ENCODE measurements around the gene MVK.

MVK gene

DNA sequence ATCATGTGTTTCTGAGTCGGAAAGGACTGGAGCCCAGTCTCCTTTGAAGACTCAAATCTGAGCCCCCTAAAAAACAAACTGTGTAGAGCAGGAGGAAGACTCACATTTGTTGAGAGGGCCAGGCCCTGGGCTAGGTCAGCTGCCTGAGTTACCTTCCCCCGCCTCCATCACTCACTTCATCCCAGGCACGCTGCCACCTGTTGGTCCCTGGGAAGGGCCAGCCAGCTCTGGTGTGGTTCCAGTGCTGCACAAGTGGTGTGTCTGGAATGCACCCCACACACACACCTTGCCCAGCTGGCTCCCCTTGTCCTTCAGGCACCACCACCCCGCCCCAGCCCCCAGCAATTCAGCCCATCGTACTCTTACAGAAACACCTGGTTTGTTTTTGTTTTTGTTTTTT, 9.0 kb downstream of the MVK start:
- Histone ChIP-seq H3K9me3 (ENCODE audit: control insufficient read depth, low read length) (no peaks in the 10 kb centered on the region), H3K27me3 (replicated peaks; ENCODE audit: control insufficient read depth, insufficient read depth, low read length) (no peaks in the 10 kb centered on the region), H3K4me1 (ENCODE audit: control insufficient read depth, insufficient read depth, low read length) (no peaks in the 10 kb centered on the region), H3K9ac (ENCODE audit: low read length) (no peak overlapping the region), H3K4me3 (ENCODE audit: low read length) (no peak overlapping the region), H3K36me3 (ENCODE audit: control insufficient read depth, insufficient read depth, low read length, severe bottlenecking) (peaks cover 77% of the 10 kb centered on the region)
- DNase-seq (ENCODE audit: low read depth), result no peak

DNA sequence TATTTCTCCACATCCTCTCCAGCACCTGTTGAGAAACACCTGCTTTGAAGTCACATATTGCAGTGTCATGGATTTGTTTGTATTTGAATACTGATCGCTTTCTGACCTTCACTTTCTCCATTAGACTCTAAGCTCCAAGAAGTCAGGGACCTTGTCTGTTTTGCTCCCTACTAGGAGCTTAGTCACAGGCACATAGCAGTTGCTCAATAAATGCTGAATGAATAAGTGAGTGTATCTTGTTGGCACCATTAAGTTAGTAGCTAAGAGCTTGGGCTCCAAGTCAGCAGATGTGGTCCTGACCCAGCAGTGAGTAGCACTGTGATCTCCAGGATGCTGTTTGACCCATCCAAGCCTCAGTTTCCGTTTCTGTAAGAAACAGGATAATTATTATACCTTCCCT, 10.1 kb downstream of the MVK start:
- no peaks in the 10 kb centered on the region for H3K4me1 ChIP-seq (ENCODE audit: control insufficient read depth, insufficient read depth, low read length)
- no peak overlapping the region for H3K4me3 ChIP-seq (ENCODE audit: low read length)
- H3K36me3 ChIP-seq (ENCODE audit: control insufficient read depth, insufficient read depth, low read length, severe bottlenecking), result peaks cover 77% of the 10 kb centered on the region
- no peaks in the 10 kb centered on the region for H3K9me3 ChIP-seq (ENCODE audit: control insufficient read depth, low read length)
- H3K9ac ChIP-seq (ENCODE audit: low read length), result no peak overlapping the region
- no peak for DNase-seq (ENCODE audit: low read depth)
- H3K27me3 ChIP-seq (replicated peaks; ENCODE audit: control insufficient read depth, insufficient read depth, low read length), result no peaks in the 10 kb centered on the region

DNA sequence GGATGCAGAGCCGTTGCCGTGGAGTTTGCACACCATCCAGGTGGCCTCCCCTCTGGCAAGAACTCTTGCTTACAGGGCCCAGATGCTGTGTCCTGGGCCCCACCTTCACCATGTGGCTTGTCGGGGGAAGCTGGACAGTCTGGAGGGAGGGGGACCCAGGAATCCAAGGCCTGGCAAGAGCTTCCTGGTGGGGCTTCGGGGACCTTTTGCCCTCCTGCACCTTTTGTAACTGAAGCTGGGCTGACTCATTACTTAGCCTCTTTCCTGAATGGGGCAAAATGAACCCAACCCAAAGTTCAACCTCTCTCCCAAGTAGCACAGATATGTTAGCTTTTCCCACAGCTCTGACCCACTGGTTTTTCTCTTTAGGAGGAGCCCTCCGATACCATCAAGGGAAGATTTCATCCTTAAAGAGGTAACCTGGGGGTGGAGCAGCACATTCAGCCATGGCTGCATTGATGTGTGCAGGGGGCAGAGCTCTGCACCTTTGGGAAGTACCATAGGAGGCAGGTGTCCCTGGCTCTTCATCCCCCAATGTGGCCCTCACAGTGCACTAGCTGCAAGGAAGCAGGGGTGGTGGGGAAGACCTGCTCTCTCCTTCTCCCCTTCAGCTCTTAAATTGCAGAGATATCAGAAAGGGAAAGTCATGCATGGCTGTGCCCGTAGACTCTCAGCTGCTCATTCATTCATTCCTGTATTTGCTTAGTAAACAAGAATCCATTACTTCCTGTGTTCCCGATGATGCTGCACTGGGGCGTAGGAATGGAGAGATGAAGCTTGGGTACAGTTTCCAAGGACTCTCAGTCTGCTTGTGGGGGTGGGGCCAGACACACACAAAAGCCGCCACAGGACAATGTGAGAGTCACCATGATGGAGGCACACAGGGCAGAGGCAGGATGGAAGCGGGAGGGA, 13.0 kb downstream of the MVK start:
- DNase-seq (ENCODE audit: low read depth), result no peak
- H3K9ac ChIP-seq (ENCODE audit: low read length), result no peak overlapping the region
- peaks cover 64% of the 10 kb centered on the region for H3K36me3 ChIP-seq (ENCODE audit: control insufficient read depth, insufficient read depth, low read length, severe bottlenecking)
- no peaks in the 10 kb centered on the region for H3K4me1 ChIP-seq (ENCODE audit: control insufficient read depth, insufficient read depth, low read length)
- no peaks in the 10 kb centered on the region for H3K9me3 ChIP-seq (ENCODE audit: control insufficient read depth, low read length)
- no peaks in the 10 kb centered on the region for H3K27me3 ChIP-seq (replicated peaks; ENCODE audit: control insufficient read depth, insufficient read depth, low read length)
- H3K4me3 ChIP-seq (ENCODE audit: low read length), result no peak overlapping the region

DNA sequence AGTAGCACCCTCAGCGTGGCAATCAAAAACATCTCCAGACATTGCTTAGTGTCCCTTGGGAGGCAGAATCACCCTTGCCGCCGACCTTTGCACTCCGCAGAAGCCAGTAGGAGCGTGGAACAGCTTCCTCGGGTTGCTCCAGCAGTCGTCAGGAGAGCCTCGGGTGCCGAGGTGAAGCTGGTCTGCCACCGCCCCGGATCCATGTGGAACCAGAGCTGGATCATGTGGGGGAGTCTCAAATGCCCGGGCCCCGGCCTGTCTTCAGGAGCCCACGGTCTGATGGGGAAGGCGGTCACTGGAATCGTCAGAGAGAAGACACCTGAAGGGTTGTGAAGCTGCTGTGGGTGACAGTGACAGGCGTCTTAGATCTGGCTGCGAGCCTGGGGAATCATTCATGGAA, 14.3 kb downstream of the MVK start:
- Histone ChIP-seq H3K9me3 (ENCODE audit: control insufficient read depth, low read length) (no peaks in the 10 kb centered on the region), H3K9ac (ENCODE audit: low read length) (no peak overlapping the region), H3K4me1 (ENCODE audit: control insufficient read depth, insufficient read depth, low read length) (no peaks in the 10 kb centered on the region), H3K4me3 (ENCODE audit: low read length) (no peak overlapping the region), H3K36me3 (ENCODE audit: control insufficient read depth, insufficient read depth, low read length, severe bottlenecking) (peaks cover 70% of the 10 kb centered on the region), H3K27me3 (replicated peaks; ENCODE audit: control insufficient read depth, insufficient read depth, low read length) (no peaks in the 10 kb centered on the region)
- no peak for DNase-seq (ENCODE audit: low read depth)

DNA sequence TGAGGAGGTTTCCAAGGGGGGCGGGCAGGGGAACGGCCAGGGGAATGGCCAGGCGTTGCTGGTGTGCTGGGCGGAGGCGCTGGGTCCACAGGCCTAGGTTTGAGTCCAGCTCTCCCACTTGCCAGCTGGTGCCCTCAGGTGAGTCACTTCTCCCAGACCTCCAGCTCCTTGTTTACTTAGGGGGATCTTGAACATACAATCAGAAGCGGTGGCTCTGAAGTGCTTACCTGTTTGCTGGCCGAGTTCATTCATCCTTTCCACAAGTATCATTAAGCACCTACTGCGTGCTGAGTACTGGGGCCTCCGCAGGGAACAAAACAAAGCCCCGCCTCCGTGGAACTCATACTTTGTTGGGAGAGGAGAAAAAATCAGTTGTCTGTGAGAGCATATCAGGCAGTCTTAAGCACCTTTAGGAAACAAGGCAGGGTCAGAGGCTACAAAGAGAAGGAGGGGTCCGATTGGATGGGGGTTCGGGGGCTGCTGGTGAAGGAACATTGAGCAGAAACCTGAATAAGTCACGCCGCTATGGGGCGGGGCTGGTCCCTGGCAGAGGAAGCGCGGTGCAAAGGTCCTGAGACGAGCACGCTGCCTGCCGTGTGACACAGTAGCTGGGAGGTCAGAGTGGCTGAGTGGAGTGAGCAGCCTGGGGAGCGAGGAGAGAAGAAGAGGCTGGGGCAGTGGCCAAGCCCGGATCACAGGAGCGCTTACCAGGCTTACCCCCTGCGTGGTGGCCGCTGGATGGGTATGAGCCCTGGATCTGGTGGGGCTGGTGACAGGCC, 15.1 kb downstream of the MVK start:
- peaks cover 71% of the 10 kb centered on the region for H3K36me3 ChIP-seq (ENCODE audit: control insufficient read depth, insufficient read depth, low read length, severe bottlenecking)
- H3K9me3 ChIP-seq (ENCODE audit: control insufficient read depth, low read length), result no peaks in the 10 kb centered on the region
- no peak overlapping the region for H3K9ac ChIP-seq (ENCODE audit: low read length)
- DNase-seq (ENCODE audit: low read depth), result no peak
- no peak overlapping the region for H3K4me3 ChIP-seq (ENCODE audit: low read length)
- H3K4me1 ChIP-seq (ENCODE audit: control insufficient read depth, insufficient read depth, low read length), result no peaks in the 10 kb centered on the region
- H3K27me3 ChIP-seq (replicated peaks; ENCODE audit: control insufficient read depth, insufficient read depth, low read length), result no peaks in the 10 kb centered on the region

DNA sequence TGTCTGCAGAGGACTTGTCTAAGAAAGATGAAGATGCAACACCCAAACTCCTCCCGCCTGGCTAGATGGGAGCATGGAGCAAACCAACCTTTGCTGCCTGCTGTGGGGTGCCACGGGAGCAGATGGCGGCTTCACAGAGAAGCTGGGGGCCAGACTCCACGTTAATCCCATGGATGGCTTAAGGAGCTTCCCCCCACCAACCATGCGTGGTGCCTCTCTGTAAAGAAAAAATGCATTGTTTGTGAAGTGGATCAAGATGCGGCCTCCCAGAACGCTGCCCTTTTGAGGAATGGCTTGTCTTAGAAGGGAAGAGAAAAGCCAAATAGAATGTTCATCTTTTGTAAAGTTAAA, 15.6 kb downstream of the MVK start:
- no peak for DNase-seq (ENCODE audit: low read depth)
- H3K4me1 ChIP-seq (ENCODE audit: control insufficient read depth, insufficient read depth, low read length), result no peaks in the 10 kb centered on the region
- peaks cover 69% of the 10 kb centered on the region for H3K36me3 ChIP-seq (ENCODE audit: control insufficient read depth, insufficient read depth, low read length, severe bottlenecking)
- H3K27me3 ChIP-seq (replicated peaks; ENCODE audit: control insufficient read depth, insufficient read depth, low read length), result no peaks in the 10 kb centered on the region
- no peak overlapping the region for H3K4me3 ChIP-seq (ENCODE audit: low read length)
- H3K9ac ChIP-seq (ENCODE audit: low read length), result no peak overlapping the region
- no peaks in the 10 kb centered on the region for H3K9me3 ChIP-seq (ENCODE audit: control insufficient read depth, low read length)

DNA sequence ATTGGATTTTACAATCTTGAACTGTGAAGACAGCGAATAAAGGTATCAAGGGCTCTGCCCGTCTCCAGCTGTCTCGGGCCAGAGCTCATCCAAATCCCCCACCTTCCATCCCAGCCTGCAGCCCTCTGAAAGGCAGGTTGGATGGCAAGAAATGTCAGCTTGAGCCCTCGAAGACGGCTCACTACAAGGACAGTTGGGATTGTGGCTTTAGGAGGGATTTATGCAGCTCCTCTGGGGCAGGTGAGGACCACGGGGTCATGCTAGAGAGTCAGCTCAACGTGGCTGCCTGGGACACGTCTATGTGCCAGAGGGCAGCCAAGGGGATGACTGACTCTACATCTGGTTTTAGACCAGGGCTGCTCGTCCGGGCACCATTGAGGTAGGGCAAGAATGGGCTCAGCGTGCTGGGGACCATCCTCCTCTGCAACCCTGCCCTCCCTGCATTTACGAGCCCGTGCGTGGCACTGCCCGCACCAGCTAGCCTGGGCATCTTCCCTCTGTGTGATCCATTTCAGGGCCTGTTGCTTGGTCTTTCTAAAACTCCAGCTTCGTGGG, 16.2 kb downstream of the MVK start:
- Histone ChIP-seq H3K4me1 (ENCODE audit: control insufficient read depth, insufficient read depth, low read length) (no peaks in the 10 kb centered on the region), H3K36me3 (ENCODE audit: control insufficient read depth, insufficient read depth, low read length, severe bottlenecking) (peaks cover 69% of the 10 kb centered on the region), H3K9me3 (ENCODE audit: control insufficient read depth, low read length) (no peaks in the 10 kb centered on the region), H3K27me3 (replicated peaks; ENCODE audit: control insufficient read depth, insufficient read depth, low read length) (no peaks in the 10 kb centered on the region), H3K4me3 (ENCODE audit: low read length) (no peak overlapping the region), H3K9ac (ENCODE audit: low read length) (no peak overlapping the region)
- DNase-seq (ENCODE audit: low read depth), result no peak

DNA sequence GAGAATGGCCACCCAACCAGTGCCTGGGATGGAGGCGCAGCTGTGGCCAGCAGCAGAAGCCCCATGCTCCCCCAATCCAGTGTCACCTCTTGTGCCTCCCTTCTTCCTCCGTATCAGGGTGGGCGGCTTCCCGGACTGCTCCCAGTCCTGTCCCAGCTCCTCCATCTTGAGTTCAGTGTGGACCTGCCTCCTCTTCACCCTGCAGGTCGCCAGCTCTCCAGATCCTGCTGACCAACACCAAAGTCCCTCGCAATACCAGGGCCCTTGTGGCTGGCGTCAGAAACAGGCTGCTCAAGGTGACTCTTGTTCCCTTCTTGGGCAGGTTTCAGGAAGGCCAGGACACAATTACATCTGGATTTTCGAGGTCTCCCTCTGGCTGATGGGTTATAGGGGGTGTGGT, 17.0 kb downstream of the MVK start:
- Histone ChIP-seq H3K27me3 (replicated peaks; ENCODE audit: control insufficient read depth, insufficient read depth, low read length) (no peaks in the 10 kb centered on the region), H3K4me1 (ENCODE audit: control insufficient read depth, insufficient read depth, low read length) (no peaks in the 10 kb centered on the region), H3K4me3 (ENCODE audit: low read length) (no peak overlapping the region), H3K9me3 (ENCODE audit: control insufficient read depth, low read length) (no peaks in the 10 kb centered on the region), H3K36me3 (ENCODE audit: control insufficient read depth, insufficient read depth, low read length, severe bottlenecking) (peaks cover 75% of the 10 kb centered on the region), H3K9ac (ENCODE audit: low read length) (no peak overlapping the region)
- DNase-seq (ENCODE audit: low read depth), result no peak

DNA sequence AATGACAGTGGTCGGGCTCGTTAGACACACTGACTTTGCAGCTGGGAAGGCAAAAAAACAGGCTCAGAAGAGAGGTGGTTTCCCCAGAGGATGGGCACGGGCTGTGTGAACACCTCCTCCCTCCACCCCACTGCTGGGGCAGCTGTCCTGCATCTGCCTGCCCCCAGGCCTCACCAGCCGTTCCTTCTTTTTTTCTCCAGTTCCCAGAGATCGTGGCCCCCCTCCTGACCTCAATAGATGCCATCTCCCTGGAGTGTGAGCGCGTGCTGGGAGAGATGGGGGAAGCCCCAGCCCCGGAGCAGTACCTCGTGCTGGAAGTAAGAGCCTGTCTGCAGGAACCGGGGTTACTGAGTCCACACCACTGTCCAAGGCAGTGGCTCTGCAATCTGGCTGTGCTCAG, 17.4 kb downstream of the MVK start:
- Histone ChIP-seq H3K4me1 (ENCODE audit: control insufficient read depth, insufficient read depth, low read length) (no peaks in the 10 kb centered on the region), H3K4me3 (ENCODE audit: low read length) (no peak overlapping the region), H3K36me3 (ENCODE audit: control insufficient read depth, insufficient read depth, low read length, severe bottlenecking) (peaks cover 76% of the 10 kb centered on the region), H3K27me3 (replicated peaks; ENCODE audit: control insufficient read depth, insufficient read depth, low read length) (no peaks in the 10 kb centered on the region), H3K9ac (ENCODE audit: low read length) (no peak overlapping the region), H3K9me3 (ENCODE audit: control insufficient read depth, low read length) (no peaks in the 10 kb centered on the region)
- DNase-seq (ENCODE audit: low read depth), result no peak

DNA sequence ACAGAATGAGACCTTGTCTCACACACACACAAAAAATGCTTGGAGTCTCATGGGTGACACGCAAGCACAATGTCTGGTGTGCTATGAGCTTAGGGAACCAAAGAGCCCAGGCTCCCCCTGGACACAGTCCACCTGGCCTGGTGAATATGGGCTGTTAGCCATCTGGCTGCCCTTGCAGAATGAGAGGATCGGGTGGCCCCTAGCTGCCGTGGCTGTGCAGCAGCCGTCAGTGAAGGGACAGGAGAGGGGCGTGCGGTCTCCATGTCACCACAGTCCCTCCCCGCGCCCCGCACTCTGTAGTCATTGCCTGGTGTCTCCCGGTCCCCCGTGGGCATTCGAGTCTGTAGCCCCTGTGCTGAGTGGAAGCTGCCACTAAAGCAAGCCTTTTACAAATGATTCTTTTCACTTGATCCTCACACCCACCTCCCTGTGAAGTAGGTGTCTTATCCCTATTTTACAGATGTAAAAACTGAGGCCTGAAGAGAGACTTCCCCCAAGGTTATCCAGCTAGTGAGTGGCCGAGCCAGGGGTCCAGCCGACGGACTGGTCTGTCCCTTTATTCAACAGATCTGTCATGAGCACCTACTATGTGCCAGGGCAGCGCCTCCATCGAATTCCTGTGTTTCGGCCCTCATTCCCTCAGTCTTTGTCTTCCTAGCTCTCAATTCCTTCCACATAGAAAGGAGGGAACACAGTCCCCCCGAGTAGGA, 18.8 kb downstream of the MVK start:
- Histone ChIP-seq H3K4me3 (ENCODE audit: low read length) (no peak overlapping the region), H3K9me3 (ENCODE audit: control insufficient read depth, low read length) (no peaks in the 10 kb centered on the region), H3K4me1 (ENCODE audit: control insufficient read depth, insufficient read depth, low read length) (no peaks in the 10 kb centered on the region), H3K27me3 (replicated peaks; ENCODE audit: control insufficient read depth, insufficient read depth, low read length) (no peaks in the 10 kb centered on the region), H3K9ac (ENCODE audit: low read length) (no peak overlapping the region), H3K36me3 (ENCODE audit: control insufficient read depth, insufficient read depth, low read length, severe bottlenecking) (peaks cover 67% of the 10 kb centered on the region)
- no peak for DNase-seq (ENCODE audit: low read depth)

DNA sequence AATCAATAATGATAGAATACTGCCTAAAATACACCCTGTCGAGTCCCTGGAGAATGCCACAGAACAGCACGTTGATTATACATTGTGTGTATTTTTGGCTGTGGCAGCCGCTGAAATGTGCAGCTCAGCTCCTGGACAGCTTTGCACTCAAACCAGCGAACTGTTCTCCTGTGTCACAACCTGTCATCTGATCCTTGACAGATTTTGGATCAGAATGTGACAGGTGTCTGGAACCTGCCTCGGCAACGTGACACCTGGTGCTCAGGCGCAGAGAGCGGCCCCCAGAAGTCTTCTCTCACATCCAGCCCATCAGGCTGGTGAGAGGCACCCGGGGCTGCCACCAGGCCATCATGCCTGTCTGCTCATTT, 19.3 kb downstream of the MVK start:
- Histone ChIP-seq H3K9me3 (ENCODE audit: control insufficient read depth, low read length) (no peaks in the 10 kb centered on the region), H3K36me3 (ENCODE audit: control insufficient read depth, insufficient read depth, low read length, severe bottlenecking) (peaks cover 62% of the 10 kb centered on the region), H3K9ac (ENCODE audit: low read length) (no peak overlapping the region), H3K4me3 (ENCODE audit: low read length) (no peak overlapping the region), H3K27me3 (replicated peaks; ENCODE audit: control insufficient read depth, insufficient read depth, low read length) (no peaks in the 10 kb centered on the region), H3K4me1 (ENCODE audit: control insufficient read depth, insufficient read depth, low read length) (peaks cover 2% of the 10 kb centered on the region)
- no peak for DNase-seq (ENCODE audit: low read depth)
